CD4-positive, alpha-beta T cell (primary cell): ENCODE data around the gene PRRG4. TPM values are rescaled to one million over a fixed set of nuclear protein-coding genes. Genes with fewer than 3 reads are reported as not detected.
A peak's percentile ranks its signal among the peaks of the same experiment; 100 is the strongest.

Experiments
- ATAC-seq: fragments of 200-7000 bp; cut with Tn5 transposase; one replicate; pipeline ENCODE4 v1.10.0; 2022; ENCODE audit warnings: mild to moderate bottlenecking; ENCODE audit not compliant: poor library complexity
- CTCF ChIA-PET: fragments of 350-600 bp; sonication (Branson Sonifier 250); formaldehyde crosslinking; loops from one replicate; lab custom pipeline; 2021; ENCODE audit warnings: antibody characterized with exemption, inconsistent platforms; lab: Charles Lee
- POLR2A ChIA-PET: fragments of 350-600 bp; sonication (Branson Sonifier 250); formaldehyde crosslinking; loops from one replicate; lab custom pipeline; 2021; ENCODE audit warnings: antibody characterized with exemption, inconsistent platforms; lab: Charles Lee
- DNase-seq, 14 experiments: peaks; one replicate each; pipeline ENCODE4 v3.0.0-alpha.2; 2013 to 2020; ENCODE audit warnings: mixed read lengths in 2 of 14
- H3K27ac ChIP-seq, 2 donors: one replicate each; pipeline versions ENCODE4 v1.5.1 to v1.7.0; 2013; ENCODE audit warnings: low read length in 2 of 2, low read depth in 1 of 2, mild to moderate bottlenecking in 1 of 2
- H3K27me3 ChIP-seq, 2 experiments: 1 replicate in 1 of 2; 2 replicates in 1 of 2; pipeline versions ENCODE4 v1.6.1 to v1.7.0; 2013; ENCODE audit warnings: low read length in 2 of 2, control low read depth in 1 of 2, mild to moderate bottlenecking in 1 of 2, moderate library complexity in 1 of 2; ENCODE audit not compliant: insufficient read depth in 2 of 2, control insufficient read depth in 1 of 2
- H3K36me3 ChIP-seq: one replicate; pipeline ENCODE4 v1.6.1; 2013; ENCODE audit warnings: low read length, control low read depth; ENCODE audit not compliant: insufficient read depth
- H3K4me1 ChIP-seq: one replicate; pipeline ENCODE4 v1.6.1; 2013; ENCODE audit warnings: low read length, control low read depth; ENCODE audit not compliant: insufficient read depth
- H3K4me3 ChIP-seq: one replicate; pipeline ENCODE4 v1.5.1; 2013; ENCODE audit warnings: mild to moderate bottlenecking, low read length, moderate library complexity
- H3K9me3 ChIP-seq, 2 experiments: 1 replicate in 1 of 2; 2 replicates in 1 of 2; pipeline versions ENCODE4 v1.6.1 to v1.7.0; 2013; ENCODE audit warnings: low read length in 2 of 2, mild to moderate bottlenecking in 2 of 2, control low read depth in 1 of 2, moderate library complexity in 1 of 2; ENCODE audit not compliant: control insufficient read depth in 1 of 2, insufficient read depth in 1 of 2
- H3K27ac Mint-ChIP-seq: one replicate; pipeline ENCODE4 v1.8.0; 2020; ENCODE audit warnings: mixed read lengths
- H3K27me3 Mint-ChIP-seq: one replicate; pipeline ENCODE4 v1.8.0; 2021; ENCODE audit warnings: mixed read lengths
- H3K36me3 Mint-ChIP-seq: one replicate; pipeline ENCODE4 v1.8.0; 2021; ENCODE audit warnings: low read depth, mixed read lengths
- H3K4me1 Mint-ChIP-seq: one replicate; pipeline ENCODE4 v1.8.0; 2021; ENCODE audit warnings: low read depth, mixed read lengths
- H3K4me3 Mint-ChIP-seq: one replicate; pipeline ENCODE4 v1.8.0; 2020; ENCODE audit warnings: mild to moderate bottlenecking, mixed read lengths
- H3K9me3 Mint-ChIP-seq: one replicate; pipeline ENCODE4 v1.8.0; 2020; ENCODE audit warnings: mixed read lengths
- CTCF ChIP-seq: fragments of 200-600 bp; IDR thresholded peaks from one replicate; pipeline ENCODE4 v1.8.0; 2022; ENCODE audit warnings: antibody characterized with exemption, mild to moderate bottlenecking
- intact Hi-C, 2 experiments: fragments of 100-400 bp; cut with DNase I in 1 of 2; cut with micrococcal nuclease in 1 of 2; formaldehyde crosslinking; loops; one replicate each; pipeline versions ENCODE4 v1.15.1 to v1.9.0; 2023 to 2025; cut with DNase I, micrococcal nuclease
- total RNA-seq, 174 experiments: library from RNA in 2 of 174; stranded (reverse) in 2 of 174; gene quantifications; one replicate each; pipeline ENCODE4 v1.2.3 and lab custom pipeline; 2021 to 2026

PRRG4 gene
- total RNA-seq, 2 experiments from 2014 or later = 0.05 TPM; not detected in 1

- no peak overlapping the region for H3K27ac Mint-ChIP-seq
- Histone ChIP-seq H3K36me3 (no peaks in the 10 kb centered on the region), H3K4me3 (no peak overlapping the region), H3K27ac (no peak overlapping the region), H3K27me3 (no peaks in the 10 kb centered on the region), H3K4me1 (peaks cover 11% of the 10 kb centered on the region), H3K9me3 (no peaks in the 10 kb centered on the region)
- H3K36me3 Mint-ChIP-seq = peaks cover 16% of the 10 kb centered on the region
- ATAC-seq (no peak), DNase-seq (no peak)
- intact Hi-C loops = loop anchor here (10.0 kb wide), 4 partner anchors 118 to 1548 kb away; partner anchors contain the start of genes C11orf91 (in 1 of the 2) and DEPDC7 (in 1 of the 2)
- no peak overlapping the region for H3K4me3 Mint-ChIP-seq
- TF ChIP-seq CTCF = no peak
- no peaks in the 10 kb centered on the region for H3K27me3 Mint-ChIP-seq
- ChIA-PET POLR2A (interaction anchor here (0.6 kb wide), 1 partner anchor 22 kb away, joined by 3 read pairs; no protein-coding TSS in a partner anchor), CTCF (no interaction called here)
- peaks cover 65% of the 10 kb centered on the region for H3K4me1 Mint-ChIP-seq
- no peaks in the 10 kb centered on the region for H3K9me3 Mint-ChIP-seq
Observed at GRCh38 chr11:32897103-32897502, 67.4 kb downstream of the PRRG4 start.

- Histone ChIP-seq H3K27me3 (no peaks in the 10 kb centered on the region), H3K4me3 (no peak overlapping the region), H3K4me1 (no peaks in the 10 kb centered on the region), H3K9me3 (no peaks in the 10 kb centered on the region), H3K36me3 (no peaks in the 10 kb centered on the region), H3K27ac (no peak overlapping the region)
- DNase-seq = no peak
- Mint-ChIP-seq H3K27me3 (no peaks in the 10 kb centered on the region), H3K9me3 (no peaks in the 10 kb centered on the region), H3K4me3 (no peak overlapping the region), H3K27ac (no peak overlapping the region), H3K4me1 (peaks cover 69% of the 10 kb centered on the region), H3K36me3 (peaks cover 4% of the 10 kb centered on the region)
- ChIA-PET POLR2A (no interaction called here), CTCF (no interaction called here)
- ATAC-seq = no peak
- no peak for TF ChIP-seq CTCF
- intact Hi-C loops = loop anchor here (10.0 kb wide), 4 partner anchors 115 to 1545 kb away; partner anchors contain the start of genes C11orf91 (in 1 of the 2) and DEPDC7 (in 1 of the 2)
Observed at GRCh38 chr11:32899438-32899837, 69.7 kb downstream of the PRRG4 start.

GRCh38 chr11:32902089-32902665 lies 72.5 kb downstream of the PRRG4 start:
- Histone ChIP-seq H3K27ac (no peak overlapping the region), H3K36me3 (no peaks in the 10 kb centered on the region), H3K4me1 (no peaks in the 10 kb centered on the region), H3K4me3 (no peak overlapping the region), H3K9me3 (no peaks in the 10 kb centered on the region), H3K27me3 (no peaks in the 10 kb centered on the region)
- Mint-ChIP-seq H3K4me3 (no peak overlapping the region), H3K4me1 (peaks cover 58% of the 10 kb centered on the region), H3K27me3 (no peaks in the 10 kb centered on the region), H3K9me3 (no peaks in the 10 kb centered on the region), H3K27ac (no peak overlapping the region), H3K36me3 (peaks cover 4% of the 10 kb centered on the region)
- CTCF ChIA-PET = no interaction called here
- DNase-seq (peak in 1 of 14 experiments; percentile 9), ATAC-seq (no peak)
- intact Hi-C loops = no loop called here
- no peak for TF ChIP-seq CTCF
- POLR2A ChIA-PET = no interaction called here
